Activated CD8-positive, alpha-beta T cell treated with anti-CD3 and anti-CD28 coated beads for 36 hours (primary cell): ENCODE measurements around the gene FAM53A. TPM values are rescaled to one million over a fixed set of nuclear protein-coding genes. Genes with fewer than 3 reads are reported as not detected.

ENCODE experiments used
- ATAC-seq: fragments of 200-7000 bp; cut with Tn5 transposase; one replicate; pipeline ENCODE4 v1.10.0; 2021; ENCODE audit warnings: mild to moderate bottlenecking, moderate library complexity
- CTCF ChIA-PET: fragments of 350-600 bp; sonication (Branson Sonifier 250); formaldehyde crosslinking; loops from one replicate; lab custom pipeline; 2021; ENCODE audit warnings: antibody characterized with exemption; lab: Charles Lee
- POLR2A ChIA-PET: fragments of 350-600 bp; sonication (Branson Sonifier 250); formaldehyde crosslinking; loops from one replicate; lab custom pipeline; 2021; ENCODE audit warnings: antibody characterized with exemption; lab: Charles Lee
- DNase-seq: peaks from one replicate; pipeline ENCODE4 v3.0.0-alpha.2; 2020
- H3K27ac Mint-ChIP-seq: one replicate; pipeline ENCODE4 v1.8.0; 2021; ENCODE audit warnings: mild to moderate bottlenecking, mixed read lengths
- H3K27me3 Mint-ChIP-seq: one replicate; pipeline ENCODE4 v1.8.0; 2021; ENCODE audit warnings: mixed read lengths
- H3K36me3 Mint-ChIP-seq: one replicate; pipeline ENCODE4 v1.8.0; 2021; ENCODE audit warnings: low read depth, mixed read lengths
- H3K4me1 Mint-ChIP-seq: one replicate; pipeline ENCODE4 v1.8.0; 2021; ENCODE audit warnings: low read depth, mixed read lengths
- H3K4me3 Mint-ChIP-seq: one replicate; pipeline ENCODE4 v1.8.0; 2021; ENCODE audit warnings: mild to moderate bottlenecking, moderate library complexity, mixed read lengths
- H3K9me3 Mint-ChIP-seq: one replicate; pipeline ENCODE4 v1.8.0; 2021; ENCODE audit warnings: mixed read lengths
- CTCF ChIP-seq: fragments of 200-600 bp; IDR thresholded peaks from one replicate; pipeline ENCODE4 v1.8.0; 2022; ENCODE audit warnings: antibody characterized with exemption, mild to moderate bottlenecking
- intact Hi-C: fragments of 100-400 bp; cut with micrococcal nuclease; formaldehyde crosslinking; loops from one replicate; pipeline ENCODE4 v1.10.0; 2022
- total RNA-seq, 2 experiments: library from RNA; stranded (reverse); gene quantifications; one replicate each; pipeline ENCODE4 v1.2.3, GENCODE V29; 2021

FAM53A gene
- total RNA-seq, 2 experiments from 2014 or later = 1.2 to 1.8 TPM

- Mint-ChIP-seq H3K4me1 (no peaks in the 10 kb centered on the region), H3K9me3 (no peaks in the 10 kb centered on the region), H3K27ac (no peak overlapping the region), H3K4me3 (no peak overlapping the region), H3K27me3 (no peaks in the 10 kb centered on the region), H3K36me3 (peaks cover 2% of the 10 kb centered on the region)
- TF ChIP-seq CTCF = no peak
- CTCF ChIA-PET = interaction anchor here (0.6 kb wide), 1 partner anchor 573 kb away, joined by 3 read pairs; no protein-coding TSS in a partner anchor
- DNase-seq (no peak), ATAC-seq (no peak)
- intact Hi-C loops = no loop called here
- POLR2A ChIA-PET = no interaction called here
Observed at GRCh38 chr4:1655081-1655480, 29.0 kb downstream of the FAM53A start.

DNA sequence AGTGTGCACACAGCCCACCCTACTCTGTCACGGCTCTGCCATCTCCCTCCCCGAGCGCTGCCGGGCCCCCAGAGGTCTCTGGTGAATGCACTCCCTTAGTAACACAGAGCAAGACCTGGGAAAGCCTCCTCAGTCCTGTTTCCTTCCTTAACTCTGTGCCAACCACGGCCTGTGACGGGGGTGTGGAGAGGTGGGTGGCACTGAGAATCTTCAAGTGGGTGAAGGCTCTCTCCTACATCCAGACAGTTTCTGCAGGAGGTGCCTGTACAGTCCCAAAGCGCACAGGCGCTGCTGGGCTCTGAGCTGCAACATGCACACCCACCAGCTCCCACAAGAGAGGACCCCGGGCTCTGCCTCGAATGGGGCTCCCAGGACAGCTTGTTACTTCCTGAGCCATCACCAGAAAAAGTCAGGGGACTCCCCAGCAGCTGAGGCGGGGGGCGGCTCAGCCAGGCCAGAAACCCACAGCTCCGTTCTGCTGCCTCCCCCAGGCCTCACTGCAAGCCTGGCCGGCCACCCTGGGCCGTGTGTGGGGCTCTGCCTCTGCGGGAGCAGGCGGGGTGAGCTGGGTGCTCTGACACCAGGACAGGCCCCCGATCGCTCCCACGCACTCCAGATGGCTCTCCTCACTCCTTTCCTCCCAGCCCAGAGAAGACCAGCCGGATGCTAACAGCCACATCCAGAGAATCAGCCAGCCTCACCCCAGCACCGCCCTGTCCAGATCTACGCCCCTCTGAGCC lies 29.7 kb downstream of the FAM53A start:
- no peak for DNase-seq
- intact Hi-C loops = no loop called here

GRCh38 chr4:1653776-1654175 lies 30.3 kb downstream of the FAM53A start:
- Mint-ChIP-seq H3K9me3 (no peaks in the 10 kb centered on the region), H3K36me3 (peaks cover 2% of the 10 kb centered on the region), H3K27ac (no peak overlapping the region), H3K27me3 (no peaks in the 10 kb centered on the region), H3K4me1 (no peaks in the 10 kb centered on the region), H3K4me3 (no peak overlapping the region)
- CTCF ChIA-PET = no interaction called here
- POLR2A ChIA-PET = no interaction called here
- intact Hi-C loops = no loop called here
- TF ChIP-seq CTCF = no peak
- ATAC-seq (no peak), DNase-seq (no peak)

More for the DNA sequence above, 29.7 kb downstream of the FAM53A start:
- H3K9me3 Mint-ChIP-seq = no peaks in the 10 kb centered on the region
- CTCF ChIA-PET = interaction anchor here (0.6 kb wide), 1 partner anchor 573 kb away, joined by 3 read pairs; no protein-coding TSS in a partner anchor
- TF ChIP-seq CTCF = no peak
- H3K27ac Mint-ChIP-seq = no peak overlapping the region
- no peaks in the 10 kb centered on the region for H3K27me3 Mint-ChIP-seq
- no peak overlapping the region for H3K4me3 Mint-ChIP-seq
- peaks cover 2% of the 10 kb centered on the region for H3K36me3 Mint-ChIP-seq
- H3K4me1 Mint-ChIP-seq = no peaks in the 10 kb centered on the region
- POLR2A ChIA-PET = no interaction called here
- no peak for ATAC-seq

- peaks cover 2% of the 10 kb centered on the region for H3K36me3 Mint-ChIP-seq
- peaks cover 3% of the 10 kb centered on the region for H3K4me1 Mint-ChIP-seq
- DNase-seq (no peak), ATAC-seq (no peak)
- no peak overlapping the region for H3K27ac Mint-ChIP-seq
- TF ChIP-seq CTCF = no peak
- intact Hi-C loops = no loop called here
- ChIA-PET CTCF (no interaction called here), POLR2A (no interaction called here)
- no peaks in the 10 kb centered on the region for H3K27me3 Mint-ChIP-seq
- H3K4me3 Mint-ChIP-seq = no peak overlapping the region
- no peaks in the 10 kb centered on the region for H3K9me3 Mint-ChIP-seq
Observed at GRCh38 chr4:1652088-1652487, 32.0 kb downstream of the FAM53A start.

DNA sequence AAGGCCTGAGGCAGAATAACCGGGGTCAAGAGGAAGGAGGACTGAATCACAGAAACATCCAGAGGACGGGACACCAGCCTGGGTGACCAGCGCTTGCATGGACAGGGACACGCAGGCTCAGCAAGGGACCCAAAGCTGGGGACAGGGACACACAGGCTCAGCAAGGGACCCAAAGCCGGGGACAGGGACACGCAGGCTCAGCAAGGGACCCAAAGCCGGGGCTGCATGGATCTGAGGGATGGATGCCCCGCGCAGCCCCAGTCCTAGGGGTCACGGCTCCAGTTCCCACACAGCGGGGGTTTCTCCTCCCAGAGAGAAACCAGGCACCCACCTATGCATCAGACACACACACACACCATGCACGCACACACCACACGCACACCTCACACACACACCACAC lies 32.5 kb downstream of the FAM53A start:
- CTCF ChIA-PET = no interaction called here
- POLR2A ChIA-PET = no interaction called here
- DNase-seq (no peak), ATAC-seq (no peak)
- no peak for TF ChIP-seq CTCF
- Mint-ChIP-seq H3K27ac (no peak overlapping the region), H3K36me3 (peaks cover 2% of the 10 kb centered on the region), H3K9me3 (no peaks in the 10 kb centered on the region), H3K27me3 (no peaks in the 10 kb centered on the region), H3K4me3 (no peak overlapping the region), H3K4me1 (peaks cover 3% of the 10 kb centered on the region)
- intact Hi-C loops = no loop called here
